HG02588 (cell line): ENCODE data around the gene GRAMD1A.
"Not testable (repeated sequence)": the region's sequence is repeated elsewhere in the genome, so short reads cannot be mapped to it uniquely, and the experiment has no call there.

Experiments
- ATAC-seq: cut with Tn5 transposase; IDR thresholded peaks from one replicate; pipeline ENCODE4 v1.9.1; 2021; ENCODE audit warnings: mild to moderate bottlenecking, moderate library complexity; ENCODE audit not compliant: unreplicated experiment

GRAMD1A gene

GRCh38 chr19:35015954-35016351 lies 15.8 kb downstream of the GRAMD1A start:
- ATAC-seq, result no peak

- no peak for ATAC-seq
These were observed 17.4 kb downstream of the GRAMD1A start for GRCh38 chr19:35017507-35017906.

GRCh38 chr19:35018379-35018778 lies 18.3 kb downstream of the GRAMD1A start:
- no peak for ATAC-seq

DNA sequence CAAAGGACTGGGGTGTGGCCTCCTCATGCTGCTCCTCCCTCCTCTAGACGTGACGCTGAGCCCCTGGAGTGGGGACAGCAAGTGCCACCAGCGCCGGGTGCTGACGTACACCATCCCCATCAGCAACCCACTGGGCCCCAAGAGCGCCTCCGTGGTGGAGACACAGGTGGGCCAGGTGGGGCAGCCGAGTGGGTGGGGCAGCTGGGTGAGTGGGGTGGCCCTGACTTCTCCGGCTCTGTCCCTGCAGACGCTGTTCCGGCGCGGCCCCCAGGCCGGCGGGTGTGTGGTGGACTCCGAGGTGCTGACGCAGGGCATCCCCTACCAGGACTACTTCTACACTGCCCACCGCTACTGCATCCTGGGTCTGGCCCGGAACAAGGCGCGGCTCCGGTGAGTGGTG lies 19.0 kb downstream of the GRAMD1A start:
- ATAC-seq, result no peak

DNA sequence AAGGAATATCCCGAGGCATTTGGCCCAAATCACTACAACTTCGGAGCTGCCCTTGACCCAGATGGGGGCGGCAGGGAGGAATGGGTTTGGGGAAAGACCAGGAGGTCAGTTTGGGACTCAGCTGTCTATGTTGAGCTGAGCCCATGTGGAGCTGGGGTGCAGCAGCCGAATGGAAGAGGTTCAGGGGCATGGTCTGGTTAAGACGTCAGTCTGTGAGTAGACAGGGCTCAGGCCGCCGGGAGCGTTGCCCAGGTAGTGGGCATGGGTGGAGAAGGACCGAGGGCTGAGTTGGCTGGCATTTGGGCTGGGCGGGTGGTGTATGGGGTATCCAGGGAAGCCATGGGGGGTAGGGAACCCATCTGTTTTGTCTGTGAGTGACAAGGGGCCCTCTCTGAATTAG lies 20.9 kb downstream of the GRAMD1A start:
- ATAC-seq, result no peak

DNA sequence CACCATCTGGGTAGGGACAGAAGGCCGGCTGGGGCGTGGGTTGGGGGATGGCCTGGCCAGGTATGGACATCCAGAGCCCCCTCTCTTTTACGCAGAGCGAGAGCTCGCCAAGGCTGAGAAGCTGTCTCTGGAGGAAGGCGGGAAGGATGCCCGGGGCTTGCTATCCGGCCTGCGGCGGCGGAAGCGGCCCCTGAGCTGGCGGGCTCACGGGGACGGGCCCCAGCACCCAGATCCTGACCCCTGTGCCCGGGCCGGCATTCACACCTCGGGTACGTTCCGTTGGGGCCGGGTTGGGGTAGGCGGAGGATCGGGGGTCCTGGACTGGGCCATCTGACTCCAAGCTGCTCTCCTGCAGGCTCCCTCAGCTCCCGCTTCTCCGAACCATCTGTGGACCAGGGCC lies 21.5 kb downstream of the GRAMD1A start:
- ATAC-seq, result no peak

GRCh38 chr19:35022460-35022859 lies 22.3 kb downstream of the GRAMD1A start:
- no peak for ATAC-seq

- ATAC-seq, result no peak
These were observed 23.3 kb downstream of the GRAMD1A start for GRCh38 chr19:35023428-35023827.

DNA sequence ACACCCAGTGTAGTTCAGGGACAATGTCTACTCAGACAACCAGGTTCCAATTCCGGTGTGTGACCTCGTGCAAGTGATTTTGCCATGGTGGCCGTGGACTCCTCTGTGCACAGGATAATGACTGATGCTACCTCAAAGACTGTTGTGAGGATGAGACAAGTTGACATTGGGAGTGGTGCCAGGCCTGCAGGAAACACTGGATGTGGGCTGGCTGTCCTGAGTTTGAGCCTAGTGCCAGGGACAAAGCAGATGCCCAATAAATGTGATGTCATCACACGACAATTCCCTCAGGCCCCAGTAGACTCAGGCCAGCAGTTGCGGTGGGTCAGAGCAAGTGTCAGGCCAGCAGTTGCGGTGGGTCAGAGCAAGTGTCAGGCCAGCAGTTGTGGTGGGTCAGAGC lies 24.0 kb downstream of the GRAMD1A start:
- ATAC-seq, result no peak

- no peak for ATAC-seq
These were observed 25.8 kb downstream of the GRAMD1A start for GRCh38 chr19:35025969-35026368.

GRCh38 chr19:35026418-35026817 lies 26.3 kb downstream of the GRAMD1A start:
- ATAC-seq, result no peak

DNA sequence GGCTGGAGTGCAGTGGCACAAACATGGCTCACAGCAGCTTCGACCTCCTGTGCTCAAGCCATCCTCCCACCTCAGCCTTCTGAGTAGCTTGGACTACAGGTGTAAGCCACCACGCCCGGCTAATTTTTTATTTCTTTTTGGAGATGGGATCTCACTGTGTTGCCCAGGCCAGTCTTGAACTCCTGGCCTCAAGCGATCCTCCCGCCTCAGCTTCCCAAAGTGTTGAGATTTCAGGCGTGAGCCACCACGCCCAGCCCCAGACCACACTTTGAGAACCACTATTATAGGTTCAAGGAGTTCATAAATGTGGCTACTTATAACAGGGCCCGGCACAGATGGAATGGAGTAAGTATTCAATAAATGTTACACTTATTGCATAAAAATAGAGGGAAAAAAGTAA lies 26.9 kb downstream of the GRAMD1A start:
- no peak for ATAC-seq

- no peak for ATAC-seq
These were observed 27.9 kb downstream of the GRAMD1A start for GRCh38 chr19:35027851-35028599.

DNA sequence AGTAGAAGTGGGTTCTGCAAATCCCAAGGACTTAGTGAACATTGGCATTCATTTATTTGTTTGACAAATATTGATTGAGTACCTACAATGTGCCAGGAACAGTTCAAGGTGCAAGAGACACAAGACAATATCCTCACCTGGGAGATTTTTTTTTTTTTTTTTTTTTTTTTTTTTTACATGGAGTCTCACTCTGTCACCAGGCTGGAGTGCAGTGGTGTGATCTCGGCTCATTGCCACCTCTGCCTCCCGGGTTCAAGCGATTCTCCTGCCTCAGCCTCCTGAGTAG lies 28.4 kb downstream of the GRAMD1A start:
- not testable (repeated sequence) for ATAC-seq

DNA sequence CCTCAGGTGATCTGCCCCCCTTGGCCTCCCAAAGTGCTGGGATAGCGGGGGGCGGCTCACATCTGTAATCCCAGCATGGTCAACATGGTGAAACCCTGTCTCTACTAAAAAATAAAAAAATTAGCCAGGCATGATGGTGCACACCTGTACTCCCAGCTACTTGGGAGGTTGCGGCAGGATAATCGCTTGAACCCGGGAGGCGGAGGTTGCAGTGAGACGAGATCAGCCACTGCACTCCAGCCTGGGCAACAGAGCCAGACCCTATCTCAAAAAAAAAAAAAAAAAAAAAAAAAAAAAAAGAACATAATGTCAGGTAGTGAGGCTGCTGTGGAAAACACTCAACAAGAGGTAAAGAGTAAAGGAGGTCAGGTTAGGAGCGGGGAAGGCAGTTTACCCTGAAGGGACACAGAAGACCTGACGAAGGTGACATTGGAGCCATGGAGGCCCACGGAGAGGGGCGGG lies 29.2 kb downstream of the GRAMD1A start:
- not testable (repeated sequence) for ATAC-seq

DNA sequence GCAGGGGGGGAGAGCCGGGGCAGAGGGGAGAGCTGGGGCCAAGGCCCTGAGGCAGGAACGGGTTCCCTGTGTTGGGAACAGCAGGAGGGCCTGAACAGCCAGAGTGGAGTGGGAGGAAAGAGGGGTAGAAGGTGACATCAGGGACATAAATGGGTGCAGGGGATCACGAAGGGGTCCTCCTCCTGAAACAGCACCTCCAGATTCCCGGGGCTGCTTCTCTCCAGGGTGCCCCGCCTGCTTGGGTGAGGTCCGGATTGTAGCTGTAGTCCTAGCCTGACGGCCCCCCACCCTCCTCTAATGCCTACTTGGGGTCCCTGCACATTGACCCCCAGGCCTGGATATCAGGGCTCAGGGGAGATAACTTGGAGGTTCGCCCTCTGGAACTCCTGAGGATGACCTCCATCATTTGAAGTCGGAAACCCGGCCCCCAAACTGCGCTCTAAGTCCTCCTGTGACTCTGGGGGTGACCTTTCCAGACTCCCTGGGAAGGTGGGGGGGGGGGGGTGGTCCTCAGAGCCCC lies 29.7 kb downstream of the GRAMD1A start:
- no peak for ATAC-seq

DNA sequence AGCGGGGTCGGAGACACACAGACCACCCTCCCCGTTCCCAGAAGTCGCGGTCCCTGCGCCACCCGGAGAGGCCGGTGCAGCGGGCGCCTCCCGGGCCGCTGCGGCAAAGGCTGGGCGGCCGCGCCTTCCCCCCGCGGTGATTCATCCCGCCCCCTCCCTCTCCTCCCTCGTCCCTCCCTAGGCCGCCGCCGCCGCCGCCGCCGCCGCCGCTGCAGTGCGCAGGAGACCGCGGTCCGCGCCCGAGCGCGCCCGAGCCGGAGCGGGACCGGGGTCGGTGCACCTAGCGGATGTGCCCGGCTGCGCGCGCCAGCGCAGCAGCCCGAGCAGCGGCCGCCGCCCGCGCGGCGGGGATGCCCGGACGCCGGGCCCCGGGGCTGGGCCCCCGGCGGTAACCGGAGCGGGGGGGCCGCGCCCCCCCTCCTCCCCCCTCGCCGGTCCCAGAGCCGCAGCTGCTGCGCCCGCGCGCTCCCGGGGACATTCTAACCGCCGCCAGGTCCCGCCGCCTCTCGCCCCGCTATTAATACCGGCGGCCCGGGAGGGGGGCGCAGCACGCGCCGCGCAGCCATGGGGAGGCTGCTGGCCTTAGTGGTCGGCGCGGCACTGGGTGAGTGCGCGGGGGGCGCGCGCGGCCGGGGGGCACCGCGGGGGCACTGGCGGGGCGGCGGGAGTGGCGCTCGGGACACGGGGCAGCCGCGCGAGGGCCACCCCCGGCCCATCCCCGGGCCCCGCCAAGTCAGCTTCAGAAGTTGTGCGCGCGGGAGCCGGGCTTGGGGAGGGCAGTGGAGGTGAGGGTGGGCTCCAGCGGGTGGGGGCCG lies 30.3 kb downstream of the GRAMD1A start, which contains the start of gene SCN1B:
Gene SCN1B, plus strand, starts transcription at position 214 of the 815 bp plus-strand sequence. Its CDS starts 351 bp downstream, at position 565.
- no peak for ATAC-seq

GRCh38 chr19:35031072-35031881 lies 31.2 kb downstream of the GRAMD1A start:
- ATAC-seq, result no peak

DNA sequence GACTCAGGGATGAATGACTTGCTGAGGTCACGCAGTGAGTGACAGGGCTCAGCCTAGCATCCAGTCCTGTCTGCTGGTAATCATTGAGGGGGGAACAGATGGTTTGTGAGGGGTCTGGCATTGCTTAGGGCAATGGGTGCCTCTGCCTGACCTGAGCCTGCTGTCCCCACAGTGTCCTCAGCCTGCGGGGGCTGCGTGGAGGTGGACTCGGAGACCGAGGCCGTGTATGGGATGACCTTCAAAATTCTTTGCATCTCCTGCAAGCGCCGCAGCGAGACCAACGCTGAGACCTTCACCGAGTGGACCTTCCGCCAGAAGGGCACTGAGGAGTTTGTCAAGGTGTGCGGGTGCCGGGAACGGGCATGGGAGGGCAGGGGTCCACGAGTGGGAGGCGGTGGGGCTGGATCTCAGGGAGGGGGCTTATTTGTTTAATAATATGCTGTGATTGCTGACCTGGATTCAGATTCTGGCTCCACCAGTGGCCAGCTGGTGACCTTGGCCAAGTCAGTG lies 32.3 kb downstream of the GRAMD1A start:
- ATAC-seq, result no peak

DNA sequence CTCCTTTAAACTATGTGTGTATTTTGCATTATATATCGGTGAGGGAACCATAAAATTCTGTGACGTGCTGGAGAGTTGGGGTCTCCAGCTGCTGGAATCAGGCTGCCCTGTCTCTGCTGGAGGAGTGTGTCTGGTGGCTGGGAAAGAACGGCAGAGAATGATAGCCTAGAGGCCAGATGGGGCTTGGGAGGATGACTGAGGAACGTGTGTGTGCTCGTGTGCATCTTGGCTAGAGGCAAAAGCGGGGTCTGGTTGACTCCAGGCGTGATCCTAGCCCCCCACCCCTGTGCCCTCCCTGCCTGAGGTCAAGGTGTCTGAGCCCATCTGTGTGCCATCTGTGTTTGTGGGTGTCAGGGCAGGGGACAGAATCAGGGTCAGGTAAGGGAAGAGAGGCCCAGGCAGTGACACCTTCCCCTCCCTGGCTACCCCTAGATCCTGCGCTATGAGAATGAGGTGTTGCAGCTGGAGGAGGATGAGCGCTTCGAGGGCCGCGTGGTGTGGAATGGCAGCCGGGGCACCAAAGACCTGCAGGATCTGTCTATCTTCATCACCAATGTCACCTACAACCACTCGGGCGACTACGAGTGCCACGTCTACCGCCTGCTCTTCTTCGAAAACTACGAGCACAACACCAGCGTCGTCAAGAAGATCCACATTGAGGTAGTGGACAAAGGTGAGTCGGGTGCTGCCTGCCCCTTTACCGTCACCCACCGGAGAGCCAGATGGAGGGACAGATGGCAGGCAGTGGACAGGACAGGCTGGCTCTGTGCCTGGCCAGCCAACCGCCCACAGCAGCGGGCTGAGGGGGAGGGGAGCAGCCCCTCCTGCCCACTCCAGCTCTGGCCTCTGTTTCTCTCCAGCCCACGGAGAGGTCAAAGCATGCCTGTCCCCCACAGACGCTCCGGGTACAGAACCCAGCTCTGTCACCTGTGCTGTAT lies 33.2 kb downstream of the GRAMD1A start:
- ATAC-seq, result no peak
